PC-3 (cell line): ENCODE measurements around the gene BNIP3. TPM values are rescaled to one million over a fixed set of nuclear protein-coding genes. Genes with fewer than 3 reads are reported as not detected.

Experiments
- ATAC-seq: fragments of 200-7000 bp; cut with Tn5 transposase; 2 replicates; pipeline ENCODE4 v1.9.1; 2020; ENCODE audit warnings: mild to moderate bottlenecking, moderate library complexity
- BruUV-seq: library from RNA; stranded (reverse); fragments of 400-500 nt; replicated peaks from 2 replicates; lab custom pipeline; 2021; lab: Mats Ljungman, UMichigan
- CTCF ChIA-PET: fragments of 300-600 bp; sonication (Branson Sonifier 250); formaldehyde crosslinking; loops from one replicate; lab custom pipeline; 2022; ENCODE audit warnings: antibody characterized with exemption; lab: Charles Lee
- POLR2A ChIA-PET: fragments of 300-600 bp; sonication (Branson Sonifier 250); formaldehyde crosslinking; loops from one replicate; lab custom pipeline; 2022; ENCODE audit warnings: antibody characterized with exemption; ENCODE audit not compliant: unreplicated experiment; lab: Charles Lee
- DNase-seq: peaks from one replicate; pipeline ENCODE4 v3.0.0-alpha.2; 2015
- H2AFZ ChIP-seq: fragments of 300-600 bp; sonication (generic); 2 replicates; pipeline ENCODE4 v1.6.0; 2016; ENCODE audit warnings: antibody characterized with exemption, low read length
- H3F3A ChIP-seq: fragments of 300-600 bp; sonication (generic); one replicate; pipeline ENCODE4 v1.6.0; 2017; ENCODE audit warnings: antibody characterized with exemption, low read length, control low read depth, mild to moderate bottlenecking; ENCODE audit not compliant: unreplicated experiment
- H3K27ac ChIP-seq: fragments of 300-600 bp; sonication (generic); 2 replicates; pipeline ENCODE4 v1.5.1; 2016; ENCODE audit warnings: mild to moderate bottlenecking, low read length
- H3K27me3 ChIP-seq: fragments of 300-600 bp; sonication (generic); 2 replicates; pipeline ENCODE4 v1.6.1; 2016; ENCODE audit warnings: low read length, mixed read lengths
- H3K36me3 ChIP-seq: fragments of 300-600 bp; sonication (generic); 2 replicates; pipeline ENCODE4 v1.6.1; 2016; ENCODE audit warnings: low read depth, mixed run types, low read length, mixed read lengths
- H3K4me1 ChIP-seq: fragments of 300-600 bp; sonication (generic); 2 replicates; pipeline ENCODE4 v1.5.1; 2016; ENCODE audit warnings: low read length; ENCODE audit not compliant: insufficient read depth
- H3K4me2 ChIP-seq: fragments of 300-600 bp; sonication (generic); 2 replicates; pipeline ENCODE4 v1.6.0; 2016; ENCODE audit warnings: low read length
- H3K4me3 ChIP-seq: fragments of 300-600 bp; sonication (generic); 2 replicates; pipeline ENCODE4 v1.5.1; 2016; ENCODE audit warnings: mild to moderate bottlenecking, low read length, mixed read lengths
- H3K79me2 ChIP-seq: fragments of 300-600 bp; sonication (generic); 2 replicates; pipeline ENCODE4 v1.6.1; 2017; ENCODE audit warnings: low read length, mixed read lengths
- H3K9ac ChIP-seq: fragments of 300-600 bp; sonication (generic); 2 replicates; pipeline ENCODE4 v1.6.0; 2016; ENCODE audit warnings: mild to moderate bottlenecking, low read length
- H3K9me2 ChIP-seq: fragments of 300-600 bp; sonication (generic); replicated peaks from 2 replicates; pipeline ENCODE4 v1.6.1; 2016; ENCODE audit warnings: mixed run types, low read length, mixed read lengths
- H3K9me3 ChIP-seq: fragments of 300-600 bp; sonication (generic); 2 replicates; pipeline ENCODE4 v1.6.1; 2016; ENCODE audit warnings: low read length, mixed read lengths
- H4K20me1 ChIP-seq: fragments of 300-600 bp; sonication (generic); 2 replicates; pipeline ENCODE4 v1.6.1; 2016; ENCODE audit warnings: low read length, mixed read lengths
- CTCF ChIP-seq: fragments of 300-600 bp; sonication (generic); conservative IDR thresholded peaks from 2 replicates; pipeline ENCODE4 v1.5.1; 2017; ENCODE audit warnings: antibody characterized with exemption, low read depth, mild to moderate bottlenecking, low read length
- EZH2 ChIP-seq: fragments of 300-600 bp; sonication (generic); IDR thresholded peaks from one replicate; pipeline ENCODE4 v1.6.1; 2017; ENCODE audit warnings: antibody characterized with exemption, mild to moderate bottlenecking, low read length; ENCODE audit not compliant: unreplicated experiment
- EZH2phosphoT487 ChIP-seq: fragments of 300-600 bp; sonication (generic); IDR thresholded peaks from 2 replicates; pipeline ENCODE4 v1.6.1; 2018; ENCODE audit warnings: mild to moderate bottlenecking, antibody characterized with exemption, low read length, borderline replicate concordance
- intact Hi-C: fragments of 100-400 bp; cut with micrococcal nuclease; formaldehyde crosslinking; loops from 2 replicates; pipeline ENCODE4 v1.9.0; 2023
- total RNA-seq: library from RNA; depleted of rRNA; stranded (reverse); fragments of >200 nt; gene quantifications from 2 replicates; pipeline ENCODE4 v1.2.3, GENCODE V29; 2014

The BNIP3 gene
- total RNA-seq, 1 experiment from 2014 or later: 225 TPM

- peak overlapping the region; percentile 67 for H3K9ac ChIP-seq
- H3K4me1 ChIP-seq: peaks cover 34% of the 10 kb centered on the region
- H3K4me3 ChIP-seq: peak overlapping the region; percentile 92
- peaks cover 7% of the 10 kb centered on the region for H3K36me3 ChIP-seq
- TF ChIP-seq CTCF (no peak), EZH2phosphoT487 (no peak), EZH2 (no peak)
- peak overlapping the region; percentile 85 for H3K4me2 ChIP-seq
- peak overlapping the region; percentile 72; the same call in 1 of the 2 replicates for H2AFZ ChIP-seq
- no peak for ATAC-seq
- H4K20me1 ChIP-seq: peaks cover 51% of the 10 kb centered on the region
- intact Hi-C loops: loop anchor here (2.0 to 5.0 kb wide), 4 partner anchors 34 to 93 kb away; partner anchors contain the start of gene PPP2R2D
- H3F3A ChIP-seq: no peaks in the 10 kb centered on the region
- H3K9me2 ChIP-seq: no peaks in the 10 kb centered on the region
- ChIA-PET CTCF (no interaction called here), POLR2A (interaction anchor here (0.6 kb wide), 1 partner anchor 164 kb away, joined by 6 read pairs; no protein-coding TSS in a partner anchor)
- BruUV-seq: no TSS peak
- peak overlapping the region; percentile 54 for H3K27ac ChIP-seq
- peaks cover 75% of the 10 kb centered on the region for H3K79me2 ChIP-seq
- H3K9me3 ChIP-seq: no peaks in the 10 kb centered on the region
- no peak for DNase-seq
- H3K27me3 ChIP-seq: no peaks in the 10 kb centered on the region
Observed at GRCh38 chr10:131980321-131980720, 1.4 kb downstream of the BNIP3 start.

DNA sequence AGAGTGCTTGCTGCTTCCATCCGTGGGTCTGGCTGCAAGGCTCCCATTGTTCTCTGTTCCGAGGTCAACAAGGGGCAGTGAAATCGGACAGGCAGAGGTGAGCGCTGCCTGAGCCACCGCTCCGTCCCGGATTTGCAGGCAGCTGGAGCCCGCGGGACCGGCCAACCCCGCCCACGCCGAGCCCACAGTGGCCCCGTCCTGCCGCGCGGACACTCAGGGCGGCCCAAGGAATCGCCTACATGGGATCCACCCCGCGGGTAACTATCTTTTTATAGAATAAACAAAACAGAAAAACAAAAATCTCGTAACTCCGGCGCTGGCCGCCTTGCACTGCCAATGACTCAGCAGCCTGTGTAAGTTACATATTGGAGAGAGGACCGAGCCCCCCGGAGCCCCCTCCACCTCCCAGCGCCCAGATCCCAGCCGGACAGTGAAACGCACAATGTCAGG, 1.9 kb downstream of the BNIP3 start:
- Histone ChIP-seq H3K4me3 (peak overlapping the region; percentile 92), H3K27ac (peak overlapping the region; percentile 54), H3K4me1 (peaks cover 34% of the 10 kb centered on the region), H2AFZ (peak overlapping the region; percentile 72; the same call in 1 of the 2 replicates), H3K79me2 (peaks cover 79% of the 10 kb centered on the region), H3K9ac (peak overlapping the region; percentile 67), H3K9me2 (no peaks in the 10 kb centered on the region), H3K9me3 (no peaks in the 10 kb centered on the region), H3K36me3 (peaks cover 7% of the 10 kb centered on the region), H4K20me1 (peaks cover 56% of the 10 kb centered on the region), H3F3A (no peaks in the 10 kb centered on the region), H3K27me3 (no peaks in the 10 kb centered on the region), H3K4me2 (peak overlapping the region; percentile 85)
- ATAC-seq (peak; percentile 6), DNase-seq (peak; percentile 29)
- ChIA-PET POLR2A (no interaction called here), CTCF (no interaction called here)
- BruUV-seq: no TSS peak
- TF ChIP-seq EZH2phosphoT487 (no peak), CTCF (no peak), EZH2 (no peak)
- intact Hi-C loops: loop anchor here (2.0 to 5.0 kb wide), 4 partner anchors 33 to 93 kb away; partner anchors contain the start of gene PPP2R2D

GRCh38 chr10:131979336-131979735, 2.4 kb downstream of the BNIP3 start:
- Histone ChIP-seq H3K27me3 (no peaks in the 10 kb centered on the region), H3K4me3 (peak overlapping the region; percentile 92), H3K4me2 (peak overlapping the region; percentile 85), H3K27ac (no peak overlapping the region), H3K79me2 (peaks cover 85% of the 10 kb centered on the region), H3K9me2 (no peaks in the 10 kb centered on the region), H3F3A (no peaks in the 10 kb centered on the region), H3K36me3 (peaks cover 7% of the 10 kb centered on the region), H3K4me1 (peaks cover 33% of the 10 kb centered on the region), H3K9me3 (no peaks in the 10 kb centered on the region), H3K9ac (peak overlapping the region; percentile 67), H2AFZ (peak overlapping the region; percentile 72; the same call in 1 of the 2 replicates), H4K20me1 (peaks cover 61% of the 10 kb centered on the region)
- DNase-seq: no peak
- ATAC-seq: no peak
- BruUV-seq: no TSS peak
- no peak for TF ChIP-seq EZH2
- TF ChIP-seq EZH2phosphoT487: no peak
- TF ChIP-seq CTCF: no peak
- intact Hi-C loops: no loop called here
- POLR2A ChIA-PET: no interaction called here
- CTCF ChIA-PET: no interaction called here
